CD4-positive, alpha-beta T cell treated with Interleukin-2 at 100 ng/mL for 4 hours (primary cell): ENCODE measurements around the gene INO80C.

ENCODE experiments used
- DNase-seq: peaks from one replicate; pipeline ENCODE4 v3.0.0-alpha.2; 2020; ENCODE audit warnings: low spot score

INO80C gene

GRCh38 chr18:35424356-35424755 is 73.4 kb downstream of the INO80C start:
- no peak for DNase-seq

GRCh38 chr18:35422237-35422636 is 75.5 kb downstream of the INO80C start:
- no peak for DNase-seq

GRCh38 chr18:35418610-35419009 is 79.2 kb downstream of the INO80C start:
- DNase-seq, result no peak
